Stimulated activated CD8-positive, alpha-beta memory T cell treated with anti-CD3 and anti-CD28 coated beads, Interleukin-12 subunit alpha, Interleukin-12 subunit beta, amount 100 ng/mL, for 24 hours (primary cell): ENCODE results near the gene MEA1.
"Not testable (repeated sequence)": the region's sequence is repeated elsewhere in the genome, so short reads cannot be mapped to it uniquely, and the experiment has no call there.

Experiments used
- DNase-seq: peaks from one replicate; pipeline ENCODE4 v3.0.0-alpha.2; 2020; ENCODE audit errors: extremely low read depth

The MEA1 gene

GRCh38 chr6:43013843-43014433 lies at the start of gene MEA1, which contains the start of gene KLHDC3:
Gene MEA1 (minus strand): TSS chr6:43013946. CDS start chr6:43013813, 133 bp downstream.
Gene KLHDC3 (plus strand): TSS chr6:43014249. CDS start chr6:43017193, 2,944 bp downstream.
- DNase-seq = peak; percentile 96

GRCh38 chr6:43062818-43063217 lies 49.1 kb upstream of the MEA1 start:
- no peak for DNase-seq

- no peak for DNase-seq
Measured at GRCh38 chr6:43061861-43062260, 48.1 kb upstream of the MEA1 start.

GRCh38 chr6:43060755-43061633 lies 47.2 kb upstream of the MEA1 start:
- DNase-seq = no peak

- DNase-seq = no peak
Measured at GRCh38 chr6:43060034-43060754, 46.4 kb upstream of the MEA1 start.

- DNase-seq = peak; percentile 89
Measured at GRCh38 chr6:43059168-43060033, 45.7 kb upstream of the MEA1 start, which contains the start of the genes KLC4 and MRPL2. Gene KLC4 (plus strand): TSS chr6:43059631. CDS start chr6:43061336, 1,705 bp downstream. Gene MRPL2 (minus strand): TSS chr6:43059434. CDS start chr6:43059381, 53 bp downstream.

- no peak for DNase-seq
Measured at GRCh38 chr6:43058531-43058930, 44.8 kb upstream of the MEA1 start.

- no peak for DNase-seq
Measured at GRCh38 chr6:43055966-43056365, 42.2 kb upstream of the MEA1 start.

- no peak for DNase-seq
Measured at GRCh38 chr6:43054206-43054943, 40.6 kb upstream of the MEA1 start.

- peak; percentile 78 for DNase-seq
Measured at GRCh38 chr6:43053545-43054205, 39.9 kb upstream of the MEA1 start, which contains the start of gene CUL7. Gene CUL7 (minus strand): TSS chr6:43053851. CDS start chr6:43052788, 1,063 bp downstream.

- no peak for DNase-seq
Measured at GRCh38 chr6:43052842-43053544, 39.2 kb upstream of the MEA1 start.

GRCh38 chr6:43052225-43052841 lies 38.6 kb upstream of the MEA1 start:
- DNase-seq = no peak

- DNase-seq = no peak
Measured at GRCh38 chr6:43050981-43051380, 37.2 kb upstream of the MEA1 start.

GRCh38 chr6:43047998-43048397 lies 34.3 kb upstream of the MEA1 start:
- no peak for DNase-seq

- no peak for DNase-seq
Measured at GRCh38 chr6:43045371-43045930, 31.7 kb upstream of the MEA1 start.

- DNase-seq = no peak
Measured at GRCh38 chr6:43043310-43043709, 29.6 kb upstream of the MEA1 start.

GRCh38 chr6:43041475-43041874 lies 27.7 kb upstream of the MEA1 start:
- DNase-seq = not testable (repeated sequence)

GRCh38 chr6:43040542-43041257 lies 27.0 kb upstream of the MEA1 start:
- no peak for DNase-seq
